ENCODE results near the gene TAX1BP1.

- TF ChIP-seq ARNT (IDR thresholded peaks at IDR 0.05) (no peak), SUZ12 (IDR thresholded peaks at IDR 0.05) (no peak), FOXK2 (IDR thresholded peaks at IDR 0.05) (no peak), SP1 (IDR thresholded peaks at IDR 0.05) (no peak), HDGF (IDR thresholded peaks at IDR 0.05; ENCODE audit: borderline replicate concordance) (no peak), FOXA1 (IDR thresholded peaks at IDR 0.05) (no peak), ZNF384 (IDR thresholded peaks at IDR 0.05) (no peak)
Measured at GRCh38 chr7:27808626-27809025, 68.7 kb downstream of the TAX1BP1 start.
